Measurements from ENCODE around the gene DPP10.

DNA sequence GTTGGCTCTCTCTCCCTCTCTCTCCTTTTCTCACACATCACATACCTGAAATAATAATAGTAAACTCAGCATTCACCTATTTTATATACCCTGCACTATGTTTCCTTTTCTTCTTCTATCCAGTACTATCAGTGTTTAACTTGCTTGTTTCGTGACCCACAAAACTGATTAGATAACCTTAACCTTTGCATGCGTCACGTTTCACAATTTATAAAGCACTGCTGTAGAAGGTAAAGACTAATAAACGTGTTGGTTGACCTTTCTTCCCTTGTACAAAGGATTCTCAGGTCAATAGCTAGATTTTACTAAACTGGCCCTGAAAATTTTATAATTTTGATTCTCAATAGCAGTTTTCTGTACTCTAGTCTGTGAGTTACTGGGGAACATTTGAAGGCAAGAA lies 791.7 kb downstream of the DPP10 start:
- TF ChIP-seq EP300 (IDR thresholded peaks at IDR 0.05) = no peak
- TF ChIP-seq, protein P1, sequence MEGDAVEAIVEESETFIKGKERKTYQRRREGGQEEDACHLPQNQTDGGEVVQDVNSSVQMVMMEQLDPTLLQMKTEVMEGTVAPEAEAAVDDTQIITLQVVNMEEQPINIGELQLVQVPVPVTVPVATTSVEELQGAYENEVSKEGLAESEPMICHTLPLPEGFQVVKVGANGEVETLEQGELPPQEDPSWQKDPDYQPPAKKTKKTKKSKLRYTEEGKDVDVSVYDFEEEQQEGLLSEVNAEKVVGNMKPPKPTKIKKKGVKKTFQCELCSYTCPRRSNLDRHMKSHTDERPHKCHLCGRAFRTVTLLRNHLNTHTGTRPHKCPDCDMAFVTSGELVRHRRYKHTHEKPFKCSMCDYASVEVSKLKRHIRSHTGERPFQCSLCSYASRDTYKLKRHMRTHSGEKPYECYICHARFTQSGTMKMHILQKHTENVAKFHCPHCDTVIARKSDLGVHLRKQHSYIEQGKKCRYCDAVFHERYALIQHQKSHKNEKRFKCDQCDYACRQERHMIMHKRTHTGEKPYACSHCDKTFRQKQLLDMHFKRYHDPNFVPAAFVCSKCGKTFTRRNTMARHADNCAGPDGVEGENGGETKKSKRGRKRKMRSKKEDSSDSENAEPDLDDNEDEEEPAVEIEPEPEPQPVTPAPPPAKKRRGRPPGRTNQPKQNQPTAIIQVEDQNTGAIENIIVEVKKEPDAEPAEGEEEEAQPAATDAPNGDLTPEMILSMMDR (IDR thresholded peaks at IDR 0.05) = no peak

Data from esophagus muscularis mucosa (tissue), 3 donors.